H1 (cell line): ENCODE results near the gene IRGQ. TPM values are rescaled to one million over a fixed set of nuclear protein-coding genes. Genes with fewer than 3 reads are reported as not detected.

Experiments used
- CTCF ChIA-PET: fragments of 300-600 bp; sonication (Branson Sonifier 250); formaldehyde crosslinking; loops from one replicate; lab custom pipeline; 2021; ENCODE audit not compliant: partially characterized antibody; lab: Charles Lee
- POLR2A ChIA-PET: fragments of 300-600 bp; sonication (Branson Sonifier 250); formaldehyde crosslinking; loops from one replicate; lab custom pipeline; 2021; ENCODE audit warnings: inconsistent platforms; ENCODE audit not compliant: partially characterized antibody; lab: Charles Lee
- DNase-seq, 2 experiments: peaks; one replicate each; pipeline versions ENCODE4 v3.0.0 to v3.0.0-alpha.2; 2010 to 2022; ENCODE audit warnings: low spot score in 2 of 2, low read depth in 1 of 2, mixed read lengths in 1 of 2
- FAIRE-seq: peaks from 2 replicates; lab custom pipeline; 2011; peaks lifted over from hg19 to GRCh38; lab: Jason Lieb, UNC
- H2AFZ ChIP-seq: 2 replicates; pipeline ENCODE4 v1.8.1; 2012; ENCODE audit warnings: low read length, inconsistent platforms
- H2AK5ac ChIP-seq: 2 replicates; pipeline ENCODE4 v1.6.1; 2013; ENCODE audit warnings: low read depth, low read length
- H2BK120ac ChIP-seq: replicated peaks from 2 replicates; pipeline ENCODE3; 2013; ENCODE audit warnings: low read depth, low read length, inconsistent platforms
- H2BK12ac ChIP-seq: 2 replicates; pipeline ENCODE4 v1.6.1; 2013; ENCODE audit warnings: low read depth, low read length
- H2BK15ac ChIP-seq: 2 replicates; pipeline ENCODE4 v1.6.1; 2013; ENCODE audit warnings: low read length
- H2BK20ac ChIP-seq: 2 replicates; pipeline ENCODE4 v1.6.1; 2013; ENCODE audit warnings: low read length
- H2BK5ac ChIP-seq: 2 replicates; pipeline ENCODE4 v1.6.1; 2013; ENCODE audit warnings: low read depth, low read length
- H3K14ac ChIP-seq: 2 replicates; pipeline ENCODE4 v1.6.1; 2013; ENCODE audit warnings: inconsistent platforms; ENCODE audit not compliant: insufficient read length
- H3K18ac ChIP-seq: 2 replicates; pipeline ENCODE4 v1.6.1; 2013; ENCODE audit warnings: low read length; ENCODE audit errors: extremely low read depth
- H3K23ac ChIP-seq: 2 replicates; pipeline ENCODE4 v1.6.1; 2013; ENCODE audit warnings: inconsistent platforms; ENCODE audit not compliant: insufficient read length
- H3K23me2 ChIP-seq: 2 replicates; pipeline ENCODE4 v1.6.1; 2013; ENCODE audit warnings: low read depth, low read length
- H3K27ac ChIP-seq: 2 replicates; pipeline ENCODE4 v1.6.1; 2011; ENCODE audit warnings: low read depth, low read length, inconsistent platforms
- H3K27me3 ChIP-seq, 4 experiments: replicated peaks in 1 of 4; 1 replicate in 1 of 4; 2 replicates in 3 of 4; pipeline versions ENCODE4 v1.6.1 to v1.8.1; 2011 to 2013; ENCODE audit warnings: low read length in 3 of 4, mild to moderate bottlenecking in 3 of 4, inconsistent platforms in 2 of 4, mixed read lengths in 2 of 4, moderate library complexity in 1 of 4; ENCODE audit not compliant: control insufficient read depth in 3 of 4, insufficient read depth in 3 of 4; ENCODE audit errors: extremely low read depth in 1 of 4
- H3K36me3 ChIP-seq, 4 experiments: 2 replicates each; pipeline versions ENCODE4 v1.6.1 to v1.8.1; 2011 to 2013; ENCODE audit warnings: mild to moderate bottlenecking in 4 of 4, low read length in 3 of 4, moderate library complexity in 2 of 4, control low read depth in 1 of 4, inconsistent platforms in 1 of 4; ENCODE audit not compliant: insufficient read depth in 4 of 4, control insufficient read depth in 2 of 4
- H3K4ac ChIP-seq: replicated peaks from 2 replicates; pipeline ENCODE3; 2013; ENCODE audit warnings: low read length, low read depth, mixed read lengths, inconsistent platforms; ENCODE audit not compliant: insufficient read length
- H3K4me1 ChIP-seq, 4 experiments: replicated peaks in 1 of 4; 1 replicate in 1 of 4; 2 replicates in 3 of 4; pipeline versions ENCODE4 v1.6.1 to v1.8.1; 2011 to 2013; ENCODE audit warnings: low read length in 3 of 4, inconsistent platforms in 2 of 4, mixed read lengths in 1 of 4; ENCODE audit not compliant: insufficient read depth in 4 of 4, control insufficient read depth in 3 of 4
- H3K4me2 ChIP-seq, 2 experiments: 2 replicates each; pipeline versions ENCODE4 v1.6.1 to v1.8.1; 2011 to 2013; ENCODE audit warnings: low read depth in 2 of 2, low read length in 2 of 2, control low read depth in 1 of 2, inconsistent platforms in 1 of 2, mild to moderate bottlenecking in 1 of 2; ENCODE audit not compliant: insufficient read depth in 1 of 2
- H3K4me3 ChIP-seq, 4 experiments: fragments of 200-600, 300-600 bp in 1 of 4; sonication (generic), shearing (Covaris generic), sonication (Bioruptor Twin) in 1 of 4; 2 replicates each; pipeline versions ENCODE4 v1.5.1 to v1.8.1; 2011 to 2016; ENCODE audit warnings: low read length in 4 of 4, low read depth in 3 of 4, control low read depth in 2 of 4, inconsistent platforms in 2 of 4, mild to moderate bottlenecking in 2 of 4, mixed read lengths in 1 of 4, moderate library complexity in 1 of 4; ENCODE audit not compliant: insufficient read depth in 2 of 4; ENCODE audit errors: extremely low read depth in 1 of 4
- H3K56ac ChIP-seq: replicated peaks from 2 replicates; pipeline ENCODE3; 2013; ENCODE audit warnings: low read depth, mild to moderate bottlenecking, mixed read lengths, low read length, inconsistent platforms; ENCODE audit not compliant: insufficient read length
- H3K79me1 ChIP-seq: 2 replicates; pipeline ENCODE4 v1.6.1; 2013; ENCODE audit warnings: low read depth, low read length, control low read depth
- H3K79me2 ChIP-seq, 2 experiments: 2 replicates each; pipeline versions ENCODE4 v1.6.1 to v1.8.1; 2012 to 2013; ENCODE audit warnings: low read length in 2 of 2, mild to moderate bottlenecking in 2 of 2, inconsistent platforms in 1 of 2; ENCODE audit not compliant: insufficient read depth in 2 of 2, control insufficient read depth in 1 of 2
- H3K9ac ChIP-seq, 4 experiments: replicated peaks in 1 of 4; 1 replicate in 1 of 4; 2 replicates in 3 of 4; pipeline versions ENCODE4 v1.6.1 to v1.8.1; 2011 to 2013; ENCODE audit warnings: low read depth in 3 of 4, low read length in 3 of 4, control low read depth in 2 of 4, mild to moderate bottlenecking in 2 of 4, moderate library complexity in 2 of 4, inconsistent platforms in 1 of 4; ENCODE audit errors: extremely low read depth in 1 of 4
- H3K9me3 ChIP-seq, 2 experiments: 2 replicates each; pipeline versions ENCODE4 v1.6.1 to v1.8.1; 2012 to 2013; ENCODE audit warnings: mild to moderate bottlenecking in 2 of 2, moderate library complexity in 2 of 2, control low read depth in 1 of 2, inconsistent platforms in 1 of 2, low read depth in 1 of 2, low read length in 1 of 2, mixed read lengths in 1 of 2; ENCODE audit not compliant: insufficient read depth in 2 of 2
- H4K20me1 ChIP-seq, 2 experiments: replicated peaks in 1 of 2; 2 replicates each; pipeline versions ENCODE3 to v1.8.1; 2011 to 2013; ENCODE audit warnings: inconsistent platforms in 2 of 2, low read length in 2 of 2, mild to moderate bottlenecking in 1 of 2; ENCODE audit not compliant: insufficient read depth in 2 of 2, control insufficient read depth in 1 of 2
- H4K5ac ChIP-seq: 2 replicates; pipeline ENCODE4 v1.6.1; 2013; ENCODE audit warnings: low read length, low read depth, mixed read lengths, inconsistent platforms; ENCODE audit not compliant: insufficient read length
- H4K8ac ChIP-seq: 2 replicates; pipeline ENCODE4 v1.8.0; 2013; ENCODE audit warnings: mild to moderate bottlenecking, moderate library complexity, low read length, inconsistent platforms; ENCODE audit not compliant: insufficient read depth; ENCODE audit errors: extremely low read depth
- H4K91ac ChIP-seq: replicated peaks from 2 replicates; pipeline ENCODE3; 2013; ENCODE audit warnings: low read length, mixed read lengths, inconsistent platforms; ENCODE audit not compliant: insufficient read length
- CREB1 ChIP-seq: IDR thresholded peaks from 2 replicates; pipeline ENCODE4 v1.6.1; 2012; ENCODE audit warnings: inconsistent platforms
- CTBP2 ChIP-seq: IDR thresholded peaks from 2 replicates; pipeline ENCODE4 v1.7.0; 2011; ENCODE audit warnings: borderline replicate concordance, mild to moderate bottlenecking, moderate library complexity, mixed read lengths, low read length; ENCODE audit not compliant: insufficient read depth, insufficient read length
- JUND ChIP-seq: IDR thresholded peaks from 2 replicates; pipeline ENCODE4 v1.6.1; 2011; ENCODE audit warnings: mild to moderate bottlenecking, improper control_type of control experiment, low read length
- KDM1A ChIP-seq: fragments of 200-600, 300-600 bp; sonication (generic); IDR thresholded peaks from 2 replicates; pipeline ENCODE4 v1.7.1; 2016; ENCODE audit warnings: mild to moderate bottlenecking, low read length, borderline replicate concordance
- KDM4A ChIP-seq: IDR thresholded peaks from one replicate; pipeline ENCODE4 v1.7.1; 2012; ENCODE audit warnings: low read depth, mild to moderate bottlenecking, moderate library complexity, low read length, inconsistent platforms; ENCODE audit not compliant: severe bottlenecking
- MAFK ChIP-seq: IDR thresholded peaks from 2 replicates; pipeline ENCODE4 v1.6.1; 2012; ENCODE audit warnings: low read depth, mild to moderate bottlenecking, improper control_type of control experiment, low read length
- RFX5 ChIP-seq: IDR thresholded peaks from 2 replicates; pipeline ENCODE4 v1.6.1; 2011; ENCODE audit warnings: low read depth, low read length, improper control_type of control experiment, borderline replicate concordance
- RNF2 ChIP-seq: fragments of 200-900, 300-1000 bp; sonication (generic); IDR thresholded peaks from 2 replicates; pipeline ENCODE4 v1.7.1; 2016; ENCODE audit warnings: borderline replicate concordance, low read depth, mild to moderate bottlenecking, antibody characterized with exemption, low read length; ENCODE audit not compliant: poor library complexity, severe bottlenecking; ENCODE audit errors: missing control alignments
- TAF7 ChIP-seq: optimal IDR thresholded peaks from 2 replicates; pipeline ENCODE3; 2011; ENCODE audit warnings: low read depth, mild to moderate bottlenecking, inconsistent platforms, low read length, moderate library complexity, borderline replicate concordance
- TBP ChIP-seq: IDR thresholded peaks from 2 replicates; pipeline ENCODE4 v1.6.1; 2011; ENCODE audit warnings: low read depth, low read length, improper control_type of control experiment
- WGBS, 2 experiments: shearing (Covaris generic) in 1 of 2; methylation state at CpG; one replicate each; pipeline versions ENCODE4 v1.1.6 to v1.1.7; 2013 to 2015; ENCODE audit warnings: low lambda C conversion rate in 2 of 2, mixed read lengths in 2 of 2, inconsistent platforms in 1 of 2, low coverage in 1 of 2, missing lambda C conversion rate in 1 of 2; ENCODE audit not compliant: insufficient replicate concordance in 2 of 2, insufficient coverage in 1 of 2, insufficient read length in 1 of 2; ENCODE audit errors: extremely low coverage in 1 of 2, missing lambda C conversion rate in 1 of 2; 5-methylcytosine and 5-hydroxymethylcytosine counted together
- polyA plus RNA-seq, 7 experiments: library from polyadenylated mRNA; depleted of rRNA in 3 of 7; stranded (reverse) in 5 of 7; unstranded in 2 of 7; fragments of >200 nt in 5 of 7; fragments of 200-250 nt in 2 of 7; gene quantifications; 1 replicate in 5 of 7; 2 replicates in 1 of 7; 4 replicates in 1 of 7; pipeline versions ENCODE4 v1.2.1 to v1.2.3, GENCODE V29; 2011 to 2013; ENCODE audit warnings: missing spikeins in 2 of 7, mixed read lengths in 2 of 7
- total RNA-seq: library from RNA; stranded (reverse); fragmentation: NEBNext Ultra II Directional; extraction: Animal tissue kit (Norgen Biotek cat#: 25700); gene quantifications from 2 replicates; pipeline ENCODE4 v1.2.1, GENCODE V29; 2021
- TF ChIP-seq, protein P1 (sequence below): IDR thresholded peaks from 2 replicates; pipeline ENCODE4 v1.6.1; 2012; ENCODE audit warnings: inconsistent platforms
- TF ChIP-seq, protein P2 (sequence below): IDR thresholded peaks from 2 replicates; pipeline ENCODE4 v1.6.1; 2012; ENCODE audit warnings: low read length, inconsistent platforms

The IRGQ gene
- total and polyA plus RNA-seq, 2 of the 8 experiments (the other 6 are each of a cell fraction or from before 2014, with no cell fraction given): 16.0 to 42.9 TPM

DNA sequence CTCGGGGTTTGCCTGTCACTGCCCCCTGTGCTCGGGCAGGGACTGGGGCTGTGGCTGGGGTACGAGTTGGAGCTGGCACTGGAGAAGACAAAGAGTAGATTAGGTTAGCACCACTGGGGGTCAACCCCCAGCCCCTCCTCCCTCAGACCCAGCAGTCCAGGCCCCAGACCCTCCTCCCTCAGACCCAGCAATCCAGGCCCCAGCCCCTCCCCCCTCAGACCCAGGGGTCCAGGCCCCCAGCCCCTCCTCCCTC lies 43.8 kb downstream of the IRGQ start:
- Histone ChIP-seq H3K4me1 (0 out of 7 replicates have a peak, but pooled peaks cover 0 to 2% (median 0%) of the 10 kb centered on the region in 4 experiments), H3K23ac (no peak overlapping the region), H3K79me1 (0 out of 2 replicates have a peak, but pooled peaks cover 3% of the 10 kb centered on the region), H3K23me2 (no peaks in the 10 kb centered on the region), H3K14ac (no peak overlapping the region), H2BK5ac (no peak overlapping the region), H2AFZ (no peak overlapping the region), H3K4me3 (no peak overlapping the region), H2BK120ac (no peak overlapping the region), H3K36me3 (peaks cover 5 to 28% (median 17%) of the 10 kb centered on the region in 4 experiments; a peak in 6 of 8 replicates), H2AK5ac (no peak overlapping the region), H3K27me3 (no peaks in the 10 kb centered on the region), H2BK15ac (no peak overlapping the region), H3K9me3 (no peaks in the 10 kb centered on the region), H4K5ac (no peak overlapping the region), H2BK12ac (no peak overlapping the region), H3K9ac (no peak overlapping the region), H2BK20ac (no peak overlapping the region), H3K79me2 (no peaks in the 10 kb centered on the region), H4K8ac (no peak overlapping the region), H4K20me1 (peaks cover 0 to 4% of the 10 kb centered on the region in 2 experiments), H3K56ac (no peak overlapping the region), H3K4me2 (no peak overlapping the region), H3K4ac (no peak overlapping the region)
- ChIA-PET POLR2A (interaction anchor here (1.2 to 1.6 kb wide), 2 partner anchors 19 to 22 kb away, joined by 3 to 4 read pairs; partner anchors contain the start of gene ZNF575), CTCF (interaction anchor here (0.7 to 10.7 kb wide), 5 partner anchors 9 to 241 kb away, joined by 3 to 122 read pairs (median 82); partner anchors contain the start of genes IRGQ, ZNF575 and ZNF576)
- WGBS, 2 experiments: 94% methylated on average over 3 of the region's 3 CpGs; no CpG with 5 or more reads in 1 of the 2 experiments
- no peak for DNase-seq
- TF ChIP-seq MAFK (no peak), RNF2 (no peak), TBP (no peak), TAF7 (no peak), CREB1 (no peak), KDM1A (no peak), KDM4A (no peak), RFX5 (no peak), CTBP2 (no peak), JUND (no peak)
- TF ChIP-seq, protein P1, sequence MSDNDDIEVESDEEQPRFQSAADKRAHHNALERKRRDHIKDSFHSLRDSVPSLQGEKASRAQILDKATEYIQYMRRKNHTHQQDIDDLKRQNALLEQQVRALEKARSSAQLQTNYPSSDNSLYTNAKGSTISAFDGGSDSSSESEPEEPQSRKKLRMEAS: no peak
- TF ChIP-seq, protein P2, sequence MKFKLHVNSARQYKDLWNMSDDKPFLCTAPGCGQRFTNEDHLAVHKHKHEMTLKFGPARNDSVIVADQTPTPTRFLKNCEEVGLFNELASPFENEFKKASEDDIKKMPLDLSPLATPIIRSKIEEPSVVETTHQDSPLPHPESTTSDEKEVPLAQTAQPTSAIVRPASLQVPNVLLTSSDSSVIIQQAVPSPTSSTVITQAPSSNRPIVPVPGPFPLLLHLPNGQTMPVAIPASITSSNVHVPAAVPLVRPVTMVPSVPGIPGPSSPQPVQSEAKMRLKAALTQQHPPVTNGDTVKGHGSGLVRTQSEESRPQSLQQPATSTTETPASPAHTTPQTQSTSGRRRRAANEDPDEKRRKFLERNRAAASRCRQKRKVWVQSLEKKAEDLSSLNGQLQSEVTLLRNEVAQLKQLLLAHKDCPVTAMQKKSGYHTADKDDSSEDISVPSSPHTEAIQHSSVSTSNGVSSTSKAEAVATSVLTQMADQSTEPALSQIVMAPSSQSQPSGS: no peak
- TF ChIP-seq, all 59 proteins: peak for 0
- Histone ChIP-seq H3K18ac (no peak overlapping the region), H3K27ac (no peak overlapping the region), H4K91ac (no peak overlapping the region)
- no peak for FAIRE-seq
